ENCODE results near the gene CMTM6.
"Not testable (repeated sequence)": the region's sequence is repeated elsewhere in the genome, so short reads cannot be mapped to it uniquely, and the experiment has no call there.

- TF ChIP-seq CTCF, EP300, POLR2A, POLR2AphosphoS5 (IDR thresholded peaks at IDR 0.05): not testable (repeated sequence)
These were observed 35.8 kb downstream of the CMTM6 start for GRCh38 chr3:32466808-32467207.
